NB4 (cell line): ENCODE measurements around the gene SCFD2.
"Not testable (repeated sequence)": the region's sequence is repeated elsewhere in the genome, so short reads cannot be mapped to it uniquely, and the experiment has no call there.

Experiments used
- DNase-seq: peaks from one replicate; pipeline ENCODE4 v3.0.0; 2010; ENCODE audit warnings: low read depth
- H3K4me3 ChIP-seq: one replicate; pipeline ENCODE4 v1.5.1; 2011; ENCODE audit warnings: mild to moderate bottlenecking, low read depth, low read length, moderate library complexity
- CTCF ChIP-seq: IDR thresholded peaks from one replicate; pipeline ENCODE4 v1.5.1; 2012; ENCODE audit warnings: low read depth, low read length
- MAX ChIP-seq: IDR thresholded peaks from 2 replicates; pipeline ENCODE4 v1.6.1; 2011; ENCODE audit warnings: low read depth, low read length
- MYC ChIP-seq: IDR thresholded peaks from 2 replicates; pipeline ENCODE4 v1.6.1; 2011; ENCODE audit warnings: low read depth, low read length
- POLR2A ChIP-seq: IDR thresholded peaks from 2 replicates; pipeline ENCODE4 v1.6.1; 2011; ENCODE audit warnings: mild to moderate bottlenecking; ENCODE audit not compliant: insufficient read length; ENCODE audit errors: extremely low read depth

SCFD2 gene

DNA sequence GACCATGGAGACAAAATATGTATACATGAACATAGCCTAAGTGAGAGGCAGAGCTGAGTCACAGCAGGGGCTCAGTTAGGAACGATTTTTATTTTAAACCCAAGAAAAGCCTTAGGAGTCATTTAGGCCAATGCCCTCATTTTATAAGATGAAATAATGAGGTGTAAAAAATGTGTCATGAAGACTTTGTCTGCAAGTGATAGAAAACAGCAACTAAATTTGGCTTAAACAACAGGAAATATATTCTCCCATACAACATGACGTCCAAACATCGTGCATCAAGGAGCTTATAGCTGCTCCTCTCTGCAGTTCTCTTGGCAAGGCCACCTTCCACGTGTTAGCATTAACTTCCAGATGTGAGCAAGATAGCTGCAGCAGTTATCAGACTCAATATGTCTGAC lies 16.8 kb downstream of the SCFD2 start:
- DNase-seq = no peak
- H3K4me3 ChIP-seq = no peak overlapping the region
- no peak for TF ChIP-seq POLR2A
- no peak for TF ChIP-seq CTCF

DNA sequence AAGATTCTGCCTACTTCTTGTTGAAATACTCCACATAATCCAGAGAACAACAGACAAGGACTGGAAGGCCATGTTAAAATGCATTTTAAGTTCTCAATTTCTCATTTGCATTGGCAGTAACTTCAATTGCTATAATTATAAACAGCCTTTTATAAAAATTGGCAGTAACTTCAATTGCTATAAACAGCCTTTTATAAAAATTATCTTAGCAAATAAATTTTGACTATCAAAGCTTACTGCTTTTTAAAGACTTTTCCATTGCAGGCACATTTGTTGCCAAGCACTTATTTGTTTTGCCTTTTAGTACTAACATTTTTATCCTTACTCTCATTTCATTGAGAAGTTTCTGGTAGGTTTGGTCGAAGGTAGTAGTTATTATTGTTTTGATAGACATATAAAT lies 17.8 kb downstream of the SCFD2 start:
- H3K4me3 ChIP-seq = no peak overlapping the region
- no peak for TF ChIP-seq MAX
- no peak for DNase-seq

DNA sequence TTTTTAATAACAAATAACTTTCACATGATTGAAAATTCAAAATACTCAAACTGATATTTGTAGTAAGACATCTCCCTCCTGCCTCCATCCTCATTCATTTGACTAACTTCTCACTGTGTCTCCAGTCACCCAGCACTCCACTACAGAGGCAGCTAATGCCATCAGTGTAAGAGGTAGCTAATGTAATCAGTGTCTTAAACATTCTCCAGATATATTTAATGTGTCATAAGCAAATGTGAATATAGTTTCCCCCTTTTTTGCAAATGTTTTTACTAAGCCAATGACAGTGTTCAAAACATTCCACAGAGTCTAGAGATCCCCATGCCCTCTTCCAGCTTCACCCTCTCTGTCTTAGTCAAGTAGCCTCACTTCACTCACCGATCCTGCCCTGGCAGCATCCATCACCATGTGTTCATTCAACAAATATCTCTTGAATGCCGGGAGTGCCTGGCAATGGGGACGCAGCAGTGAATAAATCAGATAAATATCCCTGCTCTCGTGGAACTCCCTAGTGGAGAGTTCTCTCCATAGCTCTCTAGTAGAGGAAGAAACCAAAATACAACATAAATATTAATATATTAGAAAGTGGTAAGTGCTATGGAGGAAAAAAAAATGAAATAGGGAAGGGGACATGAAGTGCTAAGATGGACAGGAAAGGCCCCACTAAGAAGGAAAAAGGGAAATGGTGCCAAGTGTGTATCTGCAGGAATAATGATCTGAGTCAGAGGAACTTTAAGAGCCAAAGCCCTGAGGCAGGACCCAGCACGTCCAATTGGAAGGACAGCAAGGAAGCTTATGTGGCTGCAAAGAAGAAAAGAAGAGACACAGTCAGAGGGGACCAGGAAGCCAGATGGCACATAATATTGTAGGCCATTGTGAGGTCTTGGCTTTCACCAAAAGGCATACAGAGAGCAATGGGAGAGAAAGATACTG lies 18.7 kb downstream of the SCFD2 start:
- H3K4me3 ChIP-seq = no peak overlapping the region
- no peak for DNase-seq
- TF ChIP-seq MYC (no peak), CTCF (no peak), MAX (no peak), POLR2A (no peak)

GRCh38 chr4:53346392-53346791 lies 19.5 kb downstream of the SCFD2 start:
- H3K4me3 ChIP-seq, DNase-seq: not testable (repeated sequence)

GRCh38 chr4:53340145-53340544 lies 25.7 kb downstream of the SCFD2 start:
- DNase-seq, H3K4me3 ChIP-seq: not testable (repeated sequence)

DNA sequence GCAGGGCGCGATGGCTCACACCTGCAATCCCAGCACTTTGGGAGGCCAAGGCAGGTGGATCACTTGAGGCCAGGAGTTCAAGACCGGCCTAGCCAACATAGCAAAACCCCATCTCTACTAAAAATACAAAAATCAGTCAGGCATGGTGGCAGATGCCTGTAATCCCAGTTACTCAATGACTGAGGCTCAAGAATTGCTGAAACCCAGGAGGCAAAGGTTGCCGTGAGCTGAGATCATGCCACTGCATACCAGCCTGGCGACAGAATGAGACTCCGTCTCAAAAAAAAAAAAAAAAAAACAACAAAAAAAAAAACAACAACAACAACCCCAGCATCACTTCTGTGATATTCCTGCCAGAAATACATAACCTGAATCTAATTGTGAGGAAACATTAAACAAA lies 30.9 kb downstream of the SCFD2 start:
- not testable (repeated sequence) for H3K4me3 ChIP-seq, DNase-seq

GRCh38 chr4:53326535-53326934 lies 39.3 kb downstream of the SCFD2 start:
- TF ChIP-seq POLR2A (no peak), CTCF (no peak), MAX (no peak), MYC (no peak)
- no peak for DNase-seq
- H3K4me3 ChIP-seq = no peak overlapping the region

DNA sequence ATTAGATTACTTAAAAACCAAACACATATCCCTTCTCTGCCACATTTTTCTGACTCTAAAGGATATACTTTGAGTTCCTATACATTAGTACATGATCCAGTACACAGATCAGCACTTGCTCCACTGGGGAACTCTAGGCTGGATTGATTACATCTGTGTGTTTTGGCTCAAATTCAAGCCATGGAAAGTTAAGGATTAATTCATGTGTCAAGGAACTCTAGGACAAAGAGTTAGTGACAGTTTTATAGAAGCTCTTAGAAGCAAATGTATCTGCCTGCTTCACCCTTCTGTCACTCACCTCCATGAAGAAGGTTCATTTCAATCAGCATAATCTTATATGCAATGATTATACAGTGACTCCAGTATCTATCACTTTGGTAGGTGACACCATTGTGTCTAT lies 43.2 kb downstream of the SCFD2 start:
- no peak for TF ChIP-seq CTCF
- TF ChIP-seq MYC = no peak
- TF ChIP-seq POLR2A = no peak
- no peak for TF ChIP-seq MAX
- DNase-seq = no peak
- no peak overlapping the region for H3K4me3 ChIP-seq
